K562 (cell line): ENCODE results near the gene DRICH1. TPM values are rescaled to one million over a fixed set of nuclear protein-coding genes. Genes with fewer than 3 reads are reported as not detected.

Source experiments
- CHD7 ChIP-seq: fragments of 200-600 bp; sonication (generic); IDR thresholded peaks from one replicate; pipeline ENCODE4 v1.6.1; 2012; ENCODE audit warnings: mild to moderate bottlenecking, low read depth, low read length, inconsistent platforms
- FOXM1 ChIP-seq, 2 experiments: fragments of 450-650 bp in 1 of 2; sonication (generic) in 1 of 2; formaldehyde crosslinking in 1 of 2; IDR thresholded peaks; 2 replicates each; pipeline versions ENCODE4 v1.6.1 to v1.9.0; 2017 to 2022; ENCODE audit warnings: low read depth in 2 of 2, mild to moderate bottlenecking in 2 of 2, missing genetic modification reagents in 1 of 2, moderate library complexity in 1 of 2
- ID3 ChIP-seq, 2 experiments: fragments of 250-450 bp in 1 of 2; fragments of 450-650 bp in 1 of 2; sonication (Bioruptor Pico) in 1 of 2; IDR thresholded peaks; 2 replicates each; pipeline versions ENCODE4 v1.6.1 to v1.8.0; 2016 to 2021; ENCODE audit warnings: mild to moderate bottlenecking in 2 of 2, moderate library complexity in 2 of 2, missing compliant biosample characterization in 1 of 2, missing genetic modification characterization in 1 of 2
- SMAD1 ChIP-seq: fragments of 150-350 bp; IDR thresholded peaks from 2 replicates; pipeline ENCODE4 v1.6.1; 2014; ENCODE audit warnings: low read length, low read depth; ENCODE audit not compliant: partially characterized antibody
- ZNF512 ChIP-seq: IDR thresholded peaks from 2 replicates; pipeline ENCODE4 v1.6.1; 2016; ENCODE audit warnings: missing genetic modification characterization, missing compliant biosample characterization
- ZNF830 ChIP-seq: fragments of 250-450 bp; sonication (Bioruptor Pico); IDR thresholded peaks from 2 replicates; pipeline ENCODE4 v1.5.0; 2021; ENCODE audit warnings: mild to moderate bottlenecking
- polyA plus RNA-seq, 8 experiments: library from polyadenylated mRNA; depleted of rRNA in 4 of 8; stranded (reverse) in 5 of 8; unstranded in 3 of 8; fragments of >200 nt; fragmentation: Nextera tagmentation in 2 of 8; fragmentation: Illumina TruSeq in 1 of 8; extraction: Ambion mirVana in 2 of 8; extraction: Trizol in 1 of 8; gene quantifications; 2 replicates each; pipeline versions ENCODE4 v1.2.1 to v1.2.3, GENCODE V29; 2011 to 2014; ENCODE audit warnings: inconsistent platforms in 1 of 8, missing spikeins in 1 of 8
- total RNA-seq, 7 experiments: library from RNA; depleted of rRNA in 6 of 7; stranded (reverse); fragments of >200 nt in 6 of 7; fragmentation: Illumina TruSeq in 2 of 7; extraction: Trizol in 2 of 7; gene quantifications; 2 replicates each; pipeline versions ENCODE4 v1.2.1 to v1.2.3, GENCODE V29; 2011 to 2021; ENCODE audit warnings: low replicate concordance in 1 of 7
- TF ChIP-seq, protein P1 (sequence below): fragments of 250-450 bp; sonication (Bioruptor Pico); IDR thresholded peaks from 2 replicates; pipeline ENCODE4 v1.5.0; 2021; ENCODE audit warnings: mild to moderate bottlenecking, moderate library complexity

DRICH1 gene
- total and polyA plus RNA-seq, 9 of the 15 experiments (the other 6 are each of a cell fraction or from before 2014, with no cell fraction given), result 0.07 to 0.36 (median 0.14) TPM; not detected in 2

DNA sequence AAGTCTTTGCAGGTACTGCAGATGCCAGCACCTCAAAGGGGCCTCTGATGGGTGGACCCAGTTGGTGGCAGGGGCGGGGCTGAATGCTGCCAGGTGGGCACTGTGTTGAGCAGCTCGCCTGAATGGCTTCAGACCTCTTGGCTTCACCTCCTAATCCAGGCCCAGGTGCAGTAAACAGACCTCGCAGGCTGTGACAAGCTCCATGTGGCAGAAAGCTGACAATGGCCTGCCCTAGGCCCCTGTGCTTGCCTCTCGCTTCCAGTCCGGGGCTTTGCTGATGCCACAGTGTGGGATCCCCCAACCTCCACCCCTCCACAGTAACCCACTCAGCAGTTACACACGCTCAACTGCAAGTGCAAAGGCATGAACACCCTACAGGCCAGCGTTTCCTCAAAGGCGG is 61.4 kb downstream of the DRICH1 start (continued):
- no peak for TF ChIP-seq FOXM1 (IDR thresholded peaks at IDR 0.05; ENCODE audit: low read depth)
- TF ChIP-seq FOXM1 (CRISPR knock-in tag; IDR thresholded peaks at IDR 0.05; ENCODE audit: low read depth), result no peak
- TF ChIP-seq ID3 (CRISPR knock-in tag; IDR thresholded peaks at IDR 0.05), result no peak
- no peak for TF ChIP-seq ID3 (tag; IDR thresholded peaks at IDR 0.05)
- TF ChIP-seq, protein P1, sequence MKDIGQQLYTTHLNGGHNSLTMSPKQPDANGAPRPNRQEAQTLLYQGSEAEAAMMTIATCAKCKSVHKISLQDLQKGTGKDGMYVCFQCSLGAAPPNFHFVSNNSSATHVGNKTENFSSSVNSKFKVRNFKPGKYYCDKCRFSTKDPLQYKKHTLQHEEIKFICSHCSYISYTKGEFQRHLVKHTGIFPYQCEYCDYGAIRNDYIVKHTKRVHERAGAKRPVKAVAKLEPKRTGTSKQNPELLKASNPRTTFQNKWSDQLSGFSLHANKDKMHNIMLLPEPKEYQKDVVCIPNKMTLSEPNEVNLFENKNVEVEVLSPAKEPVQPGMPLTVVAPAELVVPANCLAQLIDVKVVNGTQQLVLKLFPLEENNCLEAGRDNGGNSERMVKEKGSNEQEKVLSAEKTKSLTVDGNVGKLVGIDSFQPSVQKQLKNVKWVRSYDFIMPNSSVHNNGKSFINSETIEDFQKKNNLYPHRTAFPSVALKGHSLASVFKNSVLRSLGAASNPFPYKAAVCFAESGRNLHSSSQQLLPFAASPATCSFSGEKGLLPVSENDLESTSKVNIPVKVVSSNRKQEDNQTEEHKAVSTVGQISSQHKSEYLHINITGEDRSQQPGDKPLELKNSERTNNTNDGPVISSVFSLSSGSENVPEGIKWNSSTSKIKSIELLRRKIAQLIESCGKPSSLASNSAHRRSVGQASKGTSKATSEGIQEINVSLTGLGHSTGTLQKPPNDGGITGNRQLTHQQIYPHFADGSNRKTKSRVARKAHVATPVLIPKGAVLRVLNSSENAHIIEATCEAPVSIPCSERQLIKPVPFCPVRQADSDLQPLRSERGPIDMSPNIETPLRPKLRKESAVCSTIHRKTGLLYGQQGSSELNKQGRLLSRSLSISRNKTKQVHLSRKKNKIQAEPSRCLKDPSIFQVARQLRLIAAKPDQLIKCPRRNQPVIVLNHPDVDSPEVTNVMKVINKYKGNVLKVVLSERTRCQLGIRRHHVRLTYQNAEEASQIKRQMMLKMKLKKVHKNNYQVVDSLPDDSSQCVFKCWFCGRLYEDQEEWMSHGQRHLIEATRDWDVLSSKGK (CRISPR knock-in tag), result no peak
- TF ChIP-seq ZNF512 (tag), result no peak
- TF ChIP-seq CHD7, result no peak
- no peak for TF ChIP-seq ZNF830
- TF ChIP-seq SMAD1, result no peak
